ENCODE measurements around the gene PGAP2.

- TF ChIP-seq NR2F1 (conservative IDR thresholded peaks at IDR 0.05) = no peak
- no peak for TF ChIP-seq JUND (IDR thresholded peaks at IDR 0.05; ENCODE audit: low read depth, low read length)
Observed at GRCh38 chr11:3825473-3826154, 17.3 kb downstream of the PGAP2 start.

All from GM12878 (cell line).